Psoas muscle (tissue), 8 donors: Measurements from ENCODE around the gene TENM3. TPM values are rescaled to one million over a fixed set of nuclear protein-coding genes. Genes with fewer than 3 reads are reported as not detected.

Experiments used
- ATAC-seq, 4 donors: fragments of 200-7000 bp; cut with Tn5 transposase; one replicate each; pipeline ENCODE4 v1.9.1; 2020; ENCODE audit warnings: moderate library complexity in 3 of 4, mild to moderate bottlenecking in 2 of 4
- DNase-seq, 2 donors: peaks; one replicate each; pipeline ENCODE4 v3.0.0-alpha.2; 2020
- H3K27ac ChIP-seq: fragments of 200-600 bp; one replicate; pipeline ENCODE4 v1.8.0; 2022
- H3K27me3 ChIP-seq, 3 donors: fragments of 200-600 bp in 1 of 3; one replicate each; pipeline versions ENCODE4 v1.6.1 to v1.8.0; 2013 to 2022; ENCODE audit warnings: low read length in 2 of 3, mild to moderate bottlenecking in 2 of 3, moderate library complexity in 1 of 3; ENCODE audit not compliant: insufficient read depth in 3 of 3
- H3K36me3 ChIP-seq, 2 donors: fragments of 200-600 bp in 1 of 2; one replicate each; pipeline versions ENCODE4 v1.6.1 to v1.8.0; 2013 to 2022; ENCODE audit warnings: low read depth in 1 of 2, mild to moderate bottlenecking in 1 of 2, moderate library complexity in 1 of 2; ENCODE audit not compliant: insufficient read depth in 1 of 2
- H3K4me1 ChIP-seq: fragments of 200-600 bp; one replicate; pipeline ENCODE4 v1.8.0; 2022
- H3K4me3 ChIP-seq: fragments of 200-600 bp; one replicate; pipeline ENCODE4 v1.8.0; 2022; ENCODE audit warnings: mild to moderate bottlenecking
- H3K9me3 ChIP-seq: fragments of 200-600 bp; one replicate; pipeline ENCODE4 v1.8.0; 2022
- WGBS, 3 donors: extraction: QIAGEN DNeasy Blood & Tissue Kit; methylation state at CpG; one replicate each; pipeline versions ENCODE4 v1.1.6 to v1.1.7; 2013; 5-methylcytosine and 5-hydroxymethylcytosine counted together
- intact Hi-C, 2 donors: fragments of 100-400 bp; cut with DNase I; formaldehyde crosslinking; loops; one replicate each; pipeline versions ENCODE4 v1.11.0 to v1.14.2; 2022
- polyA plus RNA-seq, 3 donors: library from polyadenylated mRNA; stranded (reverse); fragments of 200-250 nt; gene quantifications; one replicate each; pipeline ENCODE4 v1.2.3, GENCODE V29; 2013
- total RNA-seq, 4 donors: library from RNA; stranded (reverse); fragmentation: NEBNext Ultra II Directional in 2 of 4; extraction: Animal tissue kit (Norgen Biotek cat#: 25700) in 2 of 4; gene quantifications; one replicate each; pipeline versions ENCODE4 v1.2.1 to v1.2.4, GENCODE V29; 2021 to 2023
- TF ChIP-seq, protein P1 (sequence below): fragments of 200-600 bp; IDR thresholded peaks from one replicate; pipeline ENCODE4 v1.8.0; 2022; ENCODE audit warnings: antibody characterized with exemption
- donor health status: healthy with polysubstance abuse.
- donor health status: DM: no; HTN: no; CAD: no; lungs with moderate emphysema.
- donor health status: Bipolar disorder and iron deficiency.
- donor health status: healthy.
- donor health status: DM: yes; HTN: yes; CAD: no.
- donor health status: DM: no; HTN: no; CAD: no.
- donor health status: DM: no; HTN: no; CAD: no.
- donor health status: DM: yes; HTN: yes; CAD: no.

The TENM3 gene
- total and polyA plus RNA-seq, 7 donors, result 0.48 to 11.6 (median 5.3) TPM

DNA sequence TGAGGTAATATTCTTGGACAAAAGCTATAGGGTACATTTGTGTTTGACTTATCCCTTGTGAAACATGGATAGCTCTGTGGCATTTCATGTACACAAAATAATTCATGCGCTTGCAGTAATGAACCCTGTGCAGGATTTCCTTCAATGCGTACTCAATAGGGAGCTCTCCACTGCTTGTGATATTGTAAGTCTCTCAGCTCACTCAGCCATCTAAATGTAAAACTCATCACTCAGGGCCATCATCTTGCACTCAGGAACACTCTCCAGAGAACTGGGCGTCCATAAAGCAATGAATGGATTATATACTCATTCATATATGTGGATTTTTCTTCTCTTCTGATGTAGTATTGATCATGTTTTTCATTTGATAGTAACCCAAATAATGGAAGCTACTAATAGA is 385.9 kb downstream of the TENM3 start:
- DNase-seq, result no peak
- TF ChIP-seq, protein P1, sequence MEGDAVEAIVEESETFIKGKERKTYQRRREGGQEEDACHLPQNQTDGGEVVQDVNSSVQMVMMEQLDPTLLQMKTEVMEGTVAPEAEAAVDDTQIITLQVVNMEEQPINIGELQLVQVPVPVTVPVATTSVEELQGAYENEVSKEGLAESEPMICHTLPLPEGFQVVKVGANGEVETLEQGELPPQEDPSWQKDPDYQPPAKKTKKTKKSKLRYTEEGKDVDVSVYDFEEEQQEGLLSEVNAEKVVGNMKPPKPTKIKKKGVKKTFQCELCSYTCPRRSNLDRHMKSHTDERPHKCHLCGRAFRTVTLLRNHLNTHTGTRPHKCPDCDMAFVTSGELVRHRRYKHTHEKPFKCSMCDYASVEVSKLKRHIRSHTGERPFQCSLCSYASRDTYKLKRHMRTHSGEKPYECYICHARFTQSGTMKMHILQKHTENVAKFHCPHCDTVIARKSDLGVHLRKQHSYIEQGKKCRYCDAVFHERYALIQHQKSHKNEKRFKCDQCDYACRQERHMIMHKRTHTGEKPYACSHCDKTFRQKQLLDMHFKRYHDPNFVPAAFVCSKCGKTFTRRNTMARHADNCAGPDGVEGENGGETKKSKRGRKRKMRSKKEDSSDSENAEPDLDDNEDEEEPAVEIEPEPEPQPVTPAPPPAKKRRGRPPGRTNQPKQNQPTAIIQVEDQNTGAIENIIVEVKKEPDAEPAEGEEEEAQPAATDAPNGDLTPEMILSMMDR, result no peak
- H3K27ac ChIP-seq, result no peak overlapping the region
- H3K4me1 ChIP-seq, result no peaks in the 10 kb centered on the region
- no peak overlapping the region for H3K4me3 ChIP-seq
- intact Hi-C loops, result no loop called here
- no peak for ATAC-seq
- 91 to 95% (median 92%) methylated on average over 3 of the region's 3 CpGs for WGBS, 3 donors
- no peaks in the 10 kb centered on the region for H3K9me3 ChIP-seq
- no peaks in the 10 kb centered on the region for H3K36me3 ChIP-seq
- H3K27me3 ChIP-seq, result no peaks in the 10 kb centered on the region

DNA sequence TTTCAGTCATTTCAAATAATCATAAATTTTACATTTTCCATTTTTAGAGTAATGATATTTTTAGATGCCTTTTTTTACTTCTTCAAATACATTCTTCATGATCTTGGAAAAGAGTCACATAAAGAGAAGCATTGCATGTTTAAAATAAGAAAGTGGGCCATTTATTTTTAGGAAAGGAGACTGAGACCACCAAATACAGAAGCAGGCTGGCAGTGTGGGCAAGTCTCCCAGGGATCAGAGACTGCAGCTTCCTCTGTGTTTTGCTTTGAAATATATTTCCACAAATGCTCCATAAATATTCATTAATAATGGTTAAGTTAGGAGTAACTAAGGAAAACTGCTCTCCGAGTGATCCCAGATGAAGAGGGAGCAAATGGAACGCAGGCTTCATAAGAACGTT is 397.3 kb downstream of the TENM3 start:
- Histone ChIP-seq H3K4me1 (peaks cover 21% of the 10 kb centered on the region), H3K27me3 (no peaks in the 10 kb centered on the region), H3K36me3 (no peaks in the 10 kb centered on the region), H3K9me3 (peaks cover 3% of the 10 kb centered on the region), H3K27ac (no peak overlapping the region), H3K4me3 (no peak overlapping the region)
- intact Hi-C loops, result no loop called here
- WGBS, 3 donors, result 66 to 83% (median 75%) methylated on average over 3 of the region's 3 CpGs
- no peak for ATAC-seq
- no peak for DNase-seq
- TF ChIP-seq, protein P1, result no peak

DNA sequence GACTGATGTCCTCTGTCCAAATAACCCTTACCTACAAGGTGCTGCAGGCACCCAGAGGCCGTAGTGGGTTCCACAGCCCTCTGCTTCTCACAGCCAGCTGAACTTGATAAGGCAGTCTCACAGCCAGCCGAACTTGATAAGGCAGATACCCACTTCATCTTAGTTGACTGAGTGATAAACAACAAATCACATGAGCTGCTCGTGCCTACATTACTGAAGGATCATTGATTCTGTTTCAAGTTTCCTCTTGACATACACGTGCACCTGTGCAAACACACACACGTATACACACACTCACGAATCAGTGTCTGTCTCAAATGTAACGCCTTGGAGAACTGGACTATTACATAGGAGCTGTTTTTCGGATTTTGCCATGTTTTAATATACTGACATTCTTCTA is 397.7 kb downstream of the TENM3 start:
- DNase-seq, result no peak

GRCh38 chr4:182642831-182643230 is 399.6 kb downstream of the TENM3 start:
- ATAC-seq (no peak), DNase-seq (no peak)
- Histone ChIP-seq H3K9me3 (peaks cover 10% of the 10 kb centered on the region), H3K27ac (no peak overlapping the region), H3K4me1 (peaks cover 21% of the 10 kb centered on the region), H3K4me3 (no peak overlapping the region), H3K27me3 (no peaks in the 10 kb centered on the region), H3K36me3 (no peaks in the 10 kb centered on the region)
- TF ChIP-seq, protein P1, result no peak
- 40 to 60% (median 50%) methylated on average over 2 of the region's 2 CpGs for WGBS, 3 donors
- intact Hi-C loops, result no loop called here

More for the DNA sequence above, 397.7 kb downstream of the TENM3 start:
- Histone ChIP-seq H3K9me3 (peaks cover 8% of the 10 kb centered on the region), H3K27me3 (no peaks in the 10 kb centered on the region), H3K36me3 (no peaks in the 10 kb centered on the region), H3K4me1 (peaks cover 21% of the 10 kb centered on the region), H3K4me3 (no peak overlapping the region), H3K27ac (no peak overlapping the region)
- ATAC-seq, result no peak
- TF ChIP-seq, protein P1, result no peak
- intact Hi-C loops, result no loop called here
- WGBS, 3 donors, result 87 to 91% (median 89%) methylated on average over 8 of the region's 8 CpGs
